ENCODE measurements around the gene ABLIM2. TPM values are rescaled to one million over a fixed set of nuclear protein-coding genes. Genes with fewer than 3 reads are reported as not detected.

Gene ABLIM2
- total and polyA plus RNA-seq, 2 donors (not counting 1 experiment from before 2014, with no cell fraction given): 3.3 to 79.0 TPM

GRCh38 chr4:8160233-8160560, 1.6 kb upstream of the ABLIM2 start:
- peak overlapping the region; percentile 100 for H3K4me2 ChIP-seq (replicated peaks; ENCODE audit: low read depth, low read length, poor library complexity, severe bottlenecking)
- peaks cover 0 to 19% (median 10%) of the 10 kb centered on the region in 4 experiments for H3K27me3 ChIP-seq (replicated peaks in 1 of 4; ENCODE audit: control extremely low read depth in 1 of 4, control insufficient read depth in 3 of 4, insufficient read depth in 4 of 4, low read length in 3 of 4)
- Mint-ChIP-seq H3K9me3 (ENCODE audit: insufficient read depth) (no peaks in the 10 kb centered on the region), H3K27ac (no peak overlapping the region), H3K27me3 (peaks cover 9% of the 10 kb centered on the region), H3K4me3 (peak overlapping the region; percentile 94), H3K4me1 (peaks cover 56% of the 10 kb centered on the region)
- H3K27ac ChIP-seq (ENCODE audit: low read length in 2 of 2): no peak overlapping the region
- ChIA-PET CTCF (interaction anchor here (1.7 to 3.3 kb wide), 2 partner anchors 16 to 358 kb away, joined by 5 to 18 read pairs; no protein-coding TSS in a partner anchor), POLR2A (interaction anchor here (1.1 to 3.0 kb wide), 4 partner anchors 12 to 68 kb away, joined by 3 to 26 read pairs (median 18); partner anchors contain the start of gene SH3TC1)
- 100% methylated on average over 2 of the region's 4 CpGs for WGBS (ENCODE audit: insufficient coverage)
- TF ChIP-seq EZH2 (IDR thresholded peaks at IDR 0.05; ENCODE audit: borderline replicate concordance, insufficient read depth, low read depth, low read length, poor library complexity, severe bottlenecking): no peak
- TF ChIP-seq, protein P1, sequence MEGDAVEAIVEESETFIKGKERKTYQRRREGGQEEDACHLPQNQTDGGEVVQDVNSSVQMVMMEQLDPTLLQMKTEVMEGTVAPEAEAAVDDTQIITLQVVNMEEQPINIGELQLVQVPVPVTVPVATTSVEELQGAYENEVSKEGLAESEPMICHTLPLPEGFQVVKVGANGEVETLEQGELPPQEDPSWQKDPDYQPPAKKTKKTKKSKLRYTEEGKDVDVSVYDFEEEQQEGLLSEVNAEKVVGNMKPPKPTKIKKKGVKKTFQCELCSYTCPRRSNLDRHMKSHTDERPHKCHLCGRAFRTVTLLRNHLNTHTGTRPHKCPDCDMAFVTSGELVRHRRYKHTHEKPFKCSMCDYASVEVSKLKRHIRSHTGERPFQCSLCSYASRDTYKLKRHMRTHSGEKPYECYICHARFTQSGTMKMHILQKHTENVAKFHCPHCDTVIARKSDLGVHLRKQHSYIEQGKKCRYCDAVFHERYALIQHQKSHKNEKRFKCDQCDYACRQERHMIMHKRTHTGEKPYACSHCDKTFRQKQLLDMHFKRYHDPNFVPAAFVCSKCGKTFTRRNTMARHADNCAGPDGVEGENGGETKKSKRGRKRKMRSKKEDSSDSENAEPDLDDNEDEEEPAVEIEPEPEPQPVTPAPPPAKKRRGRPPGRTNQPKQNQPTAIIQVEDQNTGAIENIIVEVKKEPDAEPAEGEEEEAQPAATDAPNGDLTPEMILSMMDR (IDR thresholded peaks at IDR 0.05): no peak
- H4K20me1 ChIP-seq (ENCODE audit: control insufficient read depth, insufficient read depth, low read length, poor library complexity, severe bottlenecking): peaks cover 5% of the 10 kb centered on the region
- H3K4me1 ChIP-seq (ENCODE audit: control insufficient read depth in 2 of 2, insufficient read depth in 2 of 2, low read length in 2 of 2): peaks cover 44 to 66% of the 10 kb centered on the region in 2 donors
- peaks cover 0 to 15% (median 0%) of the 10 kb centered on the region in 3 donors for H3K9me3 ChIP-seq (ENCODE audit: control extremely low read depth in 1 of 3, control insufficient read depth in 2 of 3, insufficient read depth in 1 of 3, low read length in 2 of 3)
- no peaks in the 10 kb centered on the region for H3K36me3 ChIP-seq (replicated peaks in 1 of 2; ENCODE audit: control extremely low read depth in 1 of 2, control insufficient read depth in 1 of 2, extremely low read depth in 1 of 2, insufficient read depth in 2 of 2, low read length in 1 of 2)
- H3K79me2 ChIP-seq (ENCODE audit: control insufficient read depth, insufficient read depth, low read length): peaks cover 9% of the 10 kb centered on the region
- no peak overlapping the region for H2AFZ ChIP-seq (ENCODE audit: insufficient read depth, low read depth, low read length, poor library complexity, severe bottlenecking)
- ATAC-seq (ENCODE audit: low read depth): no peak
- H3K9ac ChIP-seq (ENCODE audit: low read length): no peak overlapping the region
- H3K4me3 ChIP-seq (ENCODE audit: control extremely low read depth in 1 of 5, extremely low read depth in 1 of 5, insufficient read depth in 1 of 5, low read depth in 2 of 5, low read length in 4 of 5): no peak overlapping the region
- DNase-seq: peak; percentile 15
- intact Hi-C loops (cut with micrococcal nuclease): no loop called here

- peaks cover 9% of the 10 kb centered on the region for H3K79me2 ChIP-seq (ENCODE audit: control insufficient read depth, insufficient read depth, low read length)
- Mint-ChIP-seq H3K9me3 (ENCODE audit: insufficient read depth) (no peaks in the 10 kb centered on the region), H3K4me3 (peak overlapping the region; percentile 94), H3K27me3 (peaks cover 11% of the 10 kb centered on the region), H3K27ac (peak overlapping the region; percentile 71), H3K4me1 (peaks cover 51% of the 10 kb centered on the region)
- ChIA-PET POLR2A (interaction anchor here (0.6 to 3.0 kb wide), 8 partner anchors 13 to 69 kb away, joined by 3 to 26 read pairs (median 5); partner anchors contain the start of gene SH3TC1), CTCF (interaction anchor here (1.6 to 3.3 kb wide), 5 partner anchors 9 to 358 kb away, joined by 3 to 18 read pairs (median 5); partner anchors contain the start of gene SH3TC1)
- TF ChIP-seq EZH2 (IDR thresholded peaks at IDR 0.05; ENCODE audit: borderline replicate concordance, insufficient read depth, low read depth, low read length, poor library complexity, severe bottlenecking): no peak
- TF ChIP-seq, protein P1 (IDR thresholded peaks at IDR 0.05): no peak
- peak overlapping the region; percentile 87 for H2AFZ ChIP-seq (ENCODE audit: insufficient read depth, low read depth, low read length, poor library complexity, severe bottlenecking)
- 22% methylated on average over 10 of the region's 13 CpGs for WGBS (ENCODE audit: insufficient coverage)
- peaks cover 5% of the 10 kb centered on the region for H4K20me1 ChIP-seq (ENCODE audit: control insufficient read depth, insufficient read depth, low read length, poor library complexity, severe bottlenecking)
- H3K4me3 ChIP-seq (ENCODE audit: control extremely low read depth in 1 of 5, extremely low read depth in 1 of 5, insufficient read depth in 1 of 5, low read depth in 2 of 5, low read length in 4 of 5): peak overlapping the region; percentile 77 to 99 (median 95)
- peaks cover 44 to 66% of the 10 kb centered on the region in 2 donors for H3K4me1 ChIP-seq (ENCODE audit: control insufficient read depth in 2 of 2, insufficient read depth in 2 of 2, low read length in 2 of 2)
- peak overlapping the region; percentile 93 for H3K9ac ChIP-seq (ENCODE audit: low read length)
- DNase-seq (no peak), ATAC-seq (ENCODE audit: low read depth) (no peak)
- H3K9me3 ChIP-seq (ENCODE audit: control extremely low read depth in 1 of 3, control insufficient read depth in 2 of 3, insufficient read depth in 1 of 3, low read length in 2 of 3): peaks cover 0 to 15% (median 0%) of the 10 kb centered on the region in 3 donors
- no peaks in the 10 kb centered on the region for H3K36me3 ChIP-seq (replicated peaks in 1 of 2; ENCODE audit: control extremely low read depth in 1 of 2, control insufficient read depth in 1 of 2, extremely low read depth in 1 of 2, insufficient read depth in 2 of 2, low read length in 1 of 2)
- intact Hi-C loops (cut with micrococcal nuclease): loop anchor here (2.0 kb wide), 1 partner anchor 69 kb away; no protein-coding TSS in a partner anchor
- peak overlapping the region; percentile 100 for H3K4me2 ChIP-seq (replicated peaks; ENCODE audit: low read depth, low read length, poor library complexity, severe bottlenecking)
- H3K27me3 ChIP-seq (replicated peaks in 1 of 4; ENCODE audit: control extremely low read depth in 1 of 4, control insufficient read depth in 3 of 4, insufficient read depth in 4 of 4, low read length in 3 of 4): peaks cover 0 to 19% (median 10%) of the 10 kb centered on the region in 4 experiments
- peak overlapping the region in 1 of 2 donors; percentile 35 for H3K27ac ChIP-seq (ENCODE audit: low read length in 2 of 2)
These were observed 1.1 kb upstream of the ABLIM2 start for GRCh38 chr4:8159537-8160232.
